Trophoblast cell (in vitro differentiated cells and primary cell): Measurements from ENCODE around the gene RAD9A.

Experiments used
- DNase-seq, 2 donors: peaks; one replicate each; pipeline ENCODE4 v3.0.0-alpha.2; 2016
- H2AFZ ChIP-seq: 2 replicates; pipeline ENCODE4 v1.6.1; 2013; ENCODE audit warnings: low read length, moderate library complexity, mild to moderate bottlenecking; ENCODE audit not compliant: insufficient read depth, poor library complexity
- H2AK5ac ChIP-seq: 2 replicates; pipeline ENCODE4 v1.6.1; 2013; ENCODE audit warnings: mild to moderate bottlenecking, low read length
- H2BK120ac ChIP-seq: 2 replicates; pipeline ENCODE4 v1.6.1; 2013; ENCODE audit warnings: low read length, mild to moderate bottlenecking, moderate library complexity; ENCODE audit not compliant: insufficient read depth, poor library complexity
- H2BK12ac ChIP-seq: 2 replicates; pipeline ENCODE4 v1.6.1; 2013; ENCODE audit warnings: mild to moderate bottlenecking, low read length, moderate library complexity
- H2BK5ac ChIP-seq: 2 replicates; pipeline ENCODE4 v1.6.1; 2013; ENCODE audit warnings: low read length, low read depth, moderate library complexity, mild to moderate bottlenecking; ENCODE audit not compliant: poor library complexity
- H3K14ac ChIP-seq: 2 replicates; pipeline ENCODE4 v1.6.1; 2013; ENCODE audit warnings: mild to moderate bottlenecking, low read length
- H3K18ac ChIP-seq: 2 replicates; pipeline ENCODE4 v1.6.1; 2013; ENCODE audit warnings: mild to moderate bottlenecking, low read length
- H3K23ac ChIP-seq: 2 replicates; pipeline ENCODE4 v1.6.1; 2013; ENCODE audit warnings: low read length
- H3K27ac ChIP-seq: 2 replicates; pipeline ENCODE4 v1.5.1; 2013; ENCODE audit warnings: low read depth, mild to moderate bottlenecking, inconsistent platforms, low read length, moderate library complexity
- H3K27me3 ChIP-seq: 2 replicates; pipeline ENCODE4 v1.6.1; 2013; ENCODE audit warnings: inconsistent platforms, mild to moderate bottlenecking, low read length, moderate library complexity; ENCODE audit not compliant: insufficient read depth
- H3K36me3 ChIP-seq, 2 experiments: 1 replicate in 1 of 2; 2 replicates in 1 of 2; pipeline ENCODE4 v1.6.1; 2013; ENCODE audit warnings: low read length in 2 of 2, mild to moderate bottlenecking in 2 of 2, moderate library complexity in 1 of 2; ENCODE audit not compliant: insufficient read depth in 2 of 2, control insufficient read depth in 1 of 2
- H3K4ac ChIP-seq: 2 replicates; pipeline ENCODE4 v1.6.1; 2013; ENCODE audit warnings: low read depth, mild to moderate bottlenecking, low read length, moderate library complexity
- H3K4me1 ChIP-seq, 2 experiments: 1 replicate in 1 of 2; 2 replicates in 1 of 2; pipeline ENCODE4 v1.6.1; 2013; ENCODE audit warnings: low read length in 2 of 2, mild to moderate bottlenecking in 2 of 2, moderate library complexity in 1 of 2; ENCODE audit not compliant: insufficient read depth in 2 of 2, control insufficient read depth in 1 of 2
- H3K4me2 ChIP-seq: 2 replicates; pipeline ENCODE4 v1.6.1; 2013; ENCODE audit warnings: inconsistent platforms, mild to moderate bottlenecking, low read length, moderate library complexity
- H3K4me3 ChIP-seq: 2 replicates; pipeline ENCODE4 v1.5.1; 2013; ENCODE audit warnings: mild to moderate bottlenecking, low read depth, low read length, inconsistent platforms
- H3K79me1 ChIP-seq: one replicate; pipeline ENCODE4 v1.6.1; 2013; ENCODE audit warnings: low read length
- H3K79me2 ChIP-seq: 2 replicates; pipeline ENCODE4 v1.6.1; 2013; ENCODE audit warnings: low read length, mild to moderate bottlenecking; ENCODE audit not compliant: control insufficient read depth, insufficient read depth, poor library complexity
- H3K9ac ChIP-seq: 2 replicates; pipeline ENCODE4 v1.6.1; 2013; ENCODE audit warnings: mild to moderate bottlenecking, low read length
- H3K9me3 ChIP-seq: 2 replicates; pipeline ENCODE4 v1.6.1; 2013; ENCODE audit warnings: low read depth, mild to moderate bottlenecking, control low read depth, inconsistent platforms, low read length; ENCODE audit not compliant: insufficient read depth
- H4K12ac ChIP-seq: 2 replicates; pipeline ENCODE4 v1.6.1; 2013; ENCODE audit warnings: low read depth, mild to moderate bottlenecking, low read length, moderate library complexity
- H4K8ac ChIP-seq: 2 replicates; pipeline ENCODE4 v1.6.1; 2013; ENCODE audit warnings: low read depth, mild to moderate bottlenecking, low read length, moderate library complexity
- H4K91ac ChIP-seq: one replicate; pipeline ENCODE4 v1.6.1; 2013; ENCODE audit warnings: low read depth, mild to moderate bottlenecking, low read length, moderate library complexity
- WGBS: extraction: QIAGEN DNeasy Blood & Tissue Kit; methylation state at CpG from one replicate; pipeline ENCODE4 v1.1.7; 2013; ENCODE audit warnings: missing lambda C conversion rate; ENCODE audit not compliant: insufficient read length, insufficient coverage; ENCODE audit errors: extremely low coverage; 5-methylcytosine and 5-hydroxymethylcytosine counted together

RAD9A gene

GRCh38 chr11:67368621-67369020 is 23.2 kb upstream of the RAD9A start:
- WGBS, result 100% methylated on average over 1 of the region's 3 CpGs
- Histone ChIP-seq H4K8ac (no peak overlapping the region), H3K4me3 (no peak overlapping the region), H3K18ac (no peak overlapping the region), H3K79me2 (peaks cover 5% of the 10 kb centered on the region), H2BK12ac (no peak overlapping the region), H3K4me2 (no peak overlapping the region), H3K27ac (no peak overlapping the region), H4K12ac (no peak overlapping the region), H2AK5ac (no peak overlapping the region), H3K27me3 (no peaks in the 10 kb centered on the region), H3K23ac (no peak overlapping the region), H3K4ac (no peak overlapping the region), H3K9me3 (peaks cover 4% of the 10 kb centered on the region), H3K14ac (no peak overlapping the region), H3K9ac (no peak overlapping the region), H2BK5ac (no peak overlapping the region), H2AFZ (no peak overlapping the region), H3K36me3 (peaks cover 4 to 9% of the 10 kb centered on the region in 2 experiments), H3K4me1 (peaks cover 30 to 31% of the 10 kb centered on the region in 2 experiments), H4K91ac (no peak overlapping the region), H2BK120ac (no peak overlapping the region), H3K79me1 (peaks cover 18% of the 10 kb centered on the region)
- DNase-seq, result no peak

GRCh38 chr11:67369275-67369674 is 22.5 kb upstream of the RAD9A start:
- H2BK120ac ChIP-seq, result peak overlapping the region; percentile 33
- no peak overlapping the region for H3K9ac ChIP-seq
- H3K4me2 ChIP-seq, result no peak overlapping the region
- H3K9me3 ChIP-seq, result peaks cover 4% of the 10 kb centered on the region
- peak overlapping the region; percentile 60 for H3K14ac ChIP-seq
- peaks cover 31 to 32% of the 10 kb centered on the region in 2 experiments for H3K4me1 ChIP-seq
- no CpG with 5 or more reads among the region's 8 CpGs for WGBS
- no peak overlapping the region for H3K4me3 ChIP-seq
- H3K36me3 ChIP-seq, result peaks cover 4 to 9% of the 10 kb centered on the region in 2 experiments
- H4K12ac ChIP-seq, result no peak overlapping the region
- no peak overlapping the region for H2BK5ac ChIP-seq
- H3K18ac ChIP-seq, result peak overlapping the region; percentile 39
- H3K27me3 ChIP-seq, result no peaks in the 10 kb centered on the region
- H2BK12ac ChIP-seq, result peak overlapping the region; percentile 47
- DNase-seq, result no peak
- peak overlapping the region; percentile 46 for H2AK5ac ChIP-seq
- no peak overlapping the region for H3K4ac ChIP-seq
- no peak overlapping the region for H3K23ac ChIP-seq
- H4K91ac ChIP-seq, result peak overlapping the region; percentile 28
- H4K8ac ChIP-seq, result peak overlapping the region; percentile 15
- peaks cover 5% of the 10 kb centered on the region for H3K79me2 ChIP-seq
- peak overlapping the region; percentile 75 for H3K27ac ChIP-seq
- no peak overlapping the region for H2AFZ ChIP-seq
- peaks cover 23% of the 10 kb centered on the region for H3K79me1 ChIP-seq

DNA sequence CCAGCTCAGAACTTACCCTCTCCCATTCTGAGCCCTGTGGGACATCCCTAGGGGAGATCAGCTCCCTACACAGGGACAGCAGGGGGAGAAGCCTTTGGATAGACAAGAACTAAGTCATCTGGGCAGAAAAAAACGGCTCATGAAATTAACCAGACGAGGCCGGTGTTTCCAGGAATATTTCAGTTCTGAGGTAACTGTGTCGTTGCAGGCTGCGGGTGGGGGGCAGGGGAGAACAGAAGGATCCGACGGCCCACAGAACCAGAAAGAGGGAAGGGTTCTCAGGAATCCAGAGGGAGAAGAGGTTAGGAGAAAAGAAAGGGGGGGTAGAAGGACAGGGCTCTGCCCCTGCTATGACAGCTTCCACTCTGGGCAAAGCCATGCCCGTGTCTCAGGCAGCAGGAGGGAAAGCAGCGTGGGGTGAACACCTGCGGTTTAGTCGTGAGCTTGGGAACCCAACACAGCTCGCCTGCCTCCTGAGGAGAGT is 21.9 kb upstream of the RAD9A start:
- peak overlapping the region; percentile 28 for H4K91ac ChIP-seq
- H3K4me2 ChIP-seq, result peak overlapping the region; percentile 52
- H3K23ac ChIP-seq, result no peak overlapping the region
- no CpG with 5 or more reads among the region's 12 CpGs for WGBS
- peaks cover 1 to 3% of the 10 kb centered on the region in 2 experiments for H3K36me3 ChIP-seq
- no peak overlapping the region for H3K14ac ChIP-seq
- peak overlapping the region; percentile 33 for H2BK120ac ChIP-seq
- H3K79me2 ChIP-seq, result peaks cover 5% of the 10 kb centered on the region
- no peak overlapping the region for H4K12ac ChIP-seq
- peaks cover 26% of the 10 kb centered on the region for H3K79me1 ChIP-seq
- no peak overlapping the region for H3K4ac ChIP-seq
- peak overlapping the region; percentile 75 for H3K27ac ChIP-seq
- peaks cover 36 to 38% of the 10 kb centered on the region in 2 experiments for H3K4me1 ChIP-seq
- no peak overlapping the region for H3K4me3 ChIP-seq
- H2AFZ ChIP-seq, result no peak overlapping the region
- no peak overlapping the region for H4K8ac ChIP-seq
- H3K9ac ChIP-seq, result peak overlapping the region; percentile 28
- H3K27me3 ChIP-seq, result no peaks in the 10 kb centered on the region
- peak; percentile 59 to 69 for DNase-seq
- peak overlapping the region; percentile 39 for H3K18ac ChIP-seq
- peak overlapping the region; percentile 23 for H2BK12ac ChIP-seq
- peaks cover 2% of the 10 kb centered on the region for H3K9me3 ChIP-seq
- H2BK5ac ChIP-seq, result peak overlapping the region; percentile 4
- H2AK5ac ChIP-seq, result peak overlapping the region; percentile 46

- WGBS, result no CpG with 5 or more reads among the region's 14 CpGs
- Histone ChIP-seq H3K23ac (no peak overlapping the region), H3K14ac (no peak overlapping the region), H3K36me3 (no peaks in the 10 kb centered on the region), H2BK120ac (no peak overlapping the region), H4K8ac (no peak overlapping the region), H3K79me1 (peaks cover 28% of the 10 kb centered on the region), H2AFZ (no peak overlapping the region), H4K91ac (peak overlapping the region; percentile 25), H3K27ac (peak overlapping the region; percentile 71), H3K9me3 (peaks cover 2% of the 10 kb centered on the region), H3K27me3 (no peaks in the 10 kb centered on the region), H4K12ac (no peak overlapping the region), H3K79me2 (peaks cover 5% of the 10 kb centered on the region), H3K4me3 (no peak overlapping the region), H3K9ac (no peak overlapping the region), H3K18ac (no peak overlapping the region), H3K4me1 (peaks cover 38 to 41% of the 10 kb centered on the region in 2 experiments), H2BK12ac (no peak overlapping the region), H3K4ac (no peak overlapping the region), H3K4me2 (peak overlapping the region; percentile 52), H2BK5ac (no peak overlapping the region), H2AK5ac (no peak overlapping the region)
- DNase-seq, result no peak
Observed at GRCh38 chr11:67370351-67371076, 21.3 kb upstream of the RAD9A start.
